GM19452 (cell line): ENCODE data around the gene CCDC50.

Experiments used
- ATAC-seq: cut with Tn5 transposase; IDR thresholded peaks from one replicate; pipeline ENCODE4 v1.9.1; 2021; ENCODE audit not compliant: unreplicated experiment

Gene CCDC50

DNA sequence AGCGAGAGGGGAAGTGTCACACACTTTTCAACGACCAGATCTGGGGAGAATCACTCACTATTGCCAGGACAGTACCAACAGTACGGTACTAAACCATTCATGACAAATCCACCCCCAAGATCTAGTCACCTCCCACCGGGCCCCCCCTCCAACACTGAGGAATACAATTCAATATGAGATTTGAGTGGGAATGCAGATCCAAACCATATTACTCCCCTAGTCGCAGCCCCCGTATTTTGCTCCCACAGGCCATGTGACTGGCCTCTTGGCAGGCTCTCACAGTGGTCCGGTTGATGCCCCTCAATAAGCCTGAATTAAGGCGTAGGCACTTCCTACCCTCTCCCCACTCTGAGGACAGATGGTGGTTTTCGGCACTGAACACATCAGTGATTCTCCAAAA, 86.4 kb downstream of the CCDC50 start:
- no peak for ATAC-seq

DNA sequence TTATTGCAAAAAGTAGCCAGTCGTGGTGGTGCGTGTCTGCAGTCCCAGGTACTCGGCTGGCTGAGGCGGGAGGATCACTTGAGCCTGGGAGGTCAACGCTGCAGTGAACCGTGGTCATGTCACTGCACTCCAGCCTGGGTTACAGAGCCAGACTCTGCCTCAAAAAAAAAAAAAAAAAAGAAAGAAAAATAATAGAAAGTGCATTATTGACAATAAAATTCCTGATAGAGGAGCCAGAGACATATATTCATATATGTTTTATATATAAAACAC, 88.2 kb downstream of the CCDC50 start:
- no peak for ATAC-seq

DNA sequence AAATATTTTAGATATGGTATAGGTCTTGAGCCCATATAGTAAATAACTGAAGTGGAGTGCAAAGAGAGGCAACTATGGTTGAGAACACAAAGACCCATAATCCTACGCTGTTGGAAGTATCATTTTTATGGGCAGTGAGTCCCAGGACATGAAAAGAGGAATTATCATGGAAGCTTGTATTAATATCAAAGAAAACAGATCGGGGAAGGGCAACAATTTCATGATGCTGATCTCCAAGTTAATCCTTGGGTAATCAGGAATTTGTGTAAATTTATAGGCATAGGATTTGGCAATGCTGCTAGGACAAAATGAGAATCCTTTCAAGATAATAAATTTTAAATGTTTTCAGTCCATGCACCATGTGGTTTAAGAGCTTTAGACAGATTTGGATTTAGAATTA, 91.6 kb downstream of the CCDC50 start:
- ATAC-seq, result no peak

- no peak for ATAC-seq
These were observed 95.7 kb downstream of the CCDC50 start for GRCh38 chr3:191424881-191425280.

DNA sequence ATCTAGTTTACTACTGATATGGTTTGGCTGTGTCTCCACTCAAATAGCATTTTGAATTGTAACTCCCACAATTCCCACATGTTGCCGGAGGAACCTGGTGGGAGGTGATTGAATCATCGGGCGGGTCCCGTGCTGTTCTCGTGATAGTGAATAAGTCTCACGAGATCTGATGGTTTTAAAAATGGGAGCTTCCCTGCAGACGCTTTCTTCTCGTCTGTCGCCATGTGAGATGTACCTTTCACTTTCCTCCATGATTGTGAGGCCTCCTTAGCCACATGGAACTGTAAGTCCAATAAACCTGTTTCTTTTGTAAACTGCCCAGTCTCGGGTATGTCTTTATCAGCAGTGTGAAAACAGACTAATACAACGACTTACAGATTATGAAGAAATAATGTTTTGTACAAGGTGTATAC, 96.1 kb downstream of the CCDC50 start:
- no peak for ATAC-seq

GRCh38 chr3:191426311-191426710, 97.1 kb downstream of the CCDC50 start:
- no peak for ATAC-seq

- ATAC-seq, result no peak
These were observed 99.0 kb downstream of the CCDC50 start for GRCh38 chr3:191428177-191428576.

GRCh38 chr3:191430103-191430502, 100.9 kb downstream of the CCDC50 start:
- no peak for ATAC-seq

GRCh38 chr3:191431160-191431822, 102.1 kb downstream of the CCDC50 start:
- ATAC-seq, result no peak

DNA sequence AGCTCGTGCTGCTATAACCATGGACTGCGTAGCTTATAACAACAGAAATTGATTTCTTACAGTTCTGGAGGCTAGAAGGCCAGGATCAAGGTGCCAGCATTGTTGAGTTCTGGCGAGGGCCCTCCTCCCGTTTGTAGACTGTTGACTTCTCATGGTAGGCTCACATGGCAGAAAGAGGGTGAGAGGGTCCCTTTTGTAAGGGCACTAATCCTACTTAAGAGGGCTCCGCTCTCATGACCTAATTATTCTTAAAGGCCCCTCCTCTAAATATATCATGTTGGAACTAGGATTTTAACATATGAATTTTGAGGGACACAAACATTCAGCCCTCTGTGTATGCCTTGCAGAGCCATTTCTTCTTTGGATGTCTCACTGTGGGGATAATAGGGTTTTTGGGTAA, 103.0 kb downstream of the CCDC50 start:
- no peak for ATAC-seq

GRCh38 chr3:191434024-191434423, 104.8 kb downstream of the CCDC50 start:
- no peak for ATAC-seq

DNA sequence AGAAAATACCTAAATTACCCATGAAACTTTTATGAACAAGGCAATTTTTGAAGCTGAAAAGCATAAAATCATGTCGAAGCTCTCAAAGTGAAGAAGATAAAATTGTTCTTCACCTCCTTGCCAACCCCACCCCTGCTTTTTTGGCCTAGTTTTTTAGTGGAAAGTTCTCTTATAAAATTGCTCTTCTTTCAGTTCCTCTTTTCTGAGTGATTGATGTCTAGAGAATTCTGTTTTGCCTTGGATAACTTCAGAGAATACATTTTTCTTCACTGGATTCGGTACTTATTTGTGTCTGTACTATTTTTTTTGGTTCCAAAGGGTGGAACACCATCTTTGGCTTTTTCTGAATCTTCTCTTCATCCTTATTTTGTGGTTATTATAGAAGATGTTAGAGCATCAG, 106.8 kb downstream of the CCDC50 start:
- no peak for ATAC-seq

GRCh38 chr3:191438150-191438814, 109.1 kb downstream of the CCDC50 start:
- no peak for ATAC-seq

GRCh38 chr3:191440532-191440931, 111.3 kb downstream of the CCDC50 start:
- ATAC-seq, result no peak

- no peak for ATAC-seq
These were observed 112.5 kb downstream of the CCDC50 start for GRCh38 chr3:191441687-191442086.

- ATAC-seq, result no peak
These were observed 115.4 kb downstream of the CCDC50 start for GRCh38 chr3:191444569-191444968.
